K562 (cell line): ENCODE results near the gene KRTAP5-5. TPM values are rescaled to one million over a fixed set of nuclear protein-coding genes. Genes with fewer than 3 reads are reported as not detected.

Experiments
- ATAC-seq: fragments of 200-7000 bp; cut with Tn5 transposase; 3 replicates; pipeline ENCODE4 v1.9.1; 2020; ENCODE audit warnings: moderate library complexity
- BruUV-seq: library from RNA; stranded (reverse); fragments of 400-500 nt; replicated peaks from 2 replicates; lab custom pipeline; 2021; lab: Mats Ljungman, UMichigan
- CTCF ChIA-PET: fragments of 300-600 bp; formaldehyde crosslinking; extraction: SDS; loops from one replicate; lab custom pipeline; 2021; ENCODE audit warnings: low intra/inter-chr PET ratio; lab: Yijun Ruan, JAX
- POLR2A ChIA-PET: fragments of 300-600, 350-650 bp; sonication (Branson Sonifier 250); formaldehyde crosslinking; extraction: SDS; loops from one replicate; lab custom pipeline; 2021; ENCODE audit warnings: antibody characterized with exemption, inconsistent platforms; lab: Yijun Ruan, JAX
- DNase-seq, 4 experiments: peaks; one replicate each; pipeline versions ENCODE4 v3.0.0 to v3.0.0-alpha.2; 2011 to 2018; ENCODE audit warnings: low spot score in 3 of 4, mixed read lengths in 3 of 4; ENCODE audit errors: extremely low read depth in 1 of 4
- FAIRE-seq: peaks from 2 replicates; lab custom pipeline; 2011; peaks lifted over from hg19 to GRCh38; lab: Jason Lieb, UNC
- H2AFZ ChIP-seq: 2 replicates; pipeline ENCODE4 v1.6.0; 2011; ENCODE audit warnings: low read depth, low read length, control low read depth, inconsistent platforms
- H3K27ac ChIP-seq: fragments of 200-600 bp; 3 replicates; pipeline ENCODE4 v1.8.0; 2011; ENCODE audit warnings: low read depth, mild to moderate bottlenecking, control low read depth, inconsistent platforms, low read length, moderate library complexity, mixed read lengths; ENCODE audit errors: extremely low read depth
- H3K27me3 ChIP-seq, 2 experiments: fragments of 300-600 bp in 1 of 2; 2 replicates in 1 of 2; 3 replicates in 1 of 2; pipeline versions ENCODE4 v1.6.0 to v1.8.0; 2011; ENCODE audit warnings: inconsistent platforms in 2 of 2, low read length in 2 of 2, mild to moderate bottlenecking in 1 of 2, mixed read lengths in 1 of 2, moderate library complexity in 1 of 2; ENCODE audit not compliant: control insufficient read depth in 2 of 2, insufficient read depth in 2 of 2
- H3K36me3 ChIP-seq: fragments of 300-600 bp; 3 replicates; pipeline ENCODE4 v1.8.0; 2011; ENCODE audit warnings: mild to moderate bottlenecking, low read length, inconsistent platforms; ENCODE audit not compliant: control insufficient read depth, insufficient read depth
- H3K4me1 ChIP-seq, 2 experiments: fragments of 200-600 bp in 1 of 2; replicated peaks in 1 of 2; 2 replicates in 1 of 2; 3 replicates in 1 of 2; pipeline versions ENCODE4 v1.5.1 to v1.8.0; 2011; ENCODE audit warnings: inconsistent platforms in 2 of 2, low read length in 2 of 2, mild to moderate bottlenecking in 1 of 2, mixed read lengths in 1 of 2, moderate library complexity in 1 of 2; ENCODE audit not compliant: control insufficient read depth in 2 of 2, insufficient read depth in 2 of 2
- H3K4me2 ChIP-seq: 2 replicates; pipeline ENCODE4 v1.6.1; 2011; ENCODE audit warnings: low read length, control low read depth, inconsistent platforms, mixed read lengths; ENCODE audit not compliant: insufficient read depth
- H3K4me3 ChIP-seq: fragments of 200-600 bp; sonication (generic), shearing (Covaris generic); 2 replicates; pipeline ENCODE4 v1.5.1; 2016; ENCODE audit warnings: control low read depth, inconsistent platforms
- H3K79me2 ChIP-seq: fragments of 200-600 bp; 3 replicates; pipeline ENCODE4 v1.8.0; 2011; ENCODE audit warnings: low read length, inconsistent platforms; ENCODE audit not compliant: control insufficient read depth, insufficient read depth
- H3K9ac ChIP-seq, 2 experiments: 2 replicates each; pipeline versions ENCODE4 v1.6.0 to v1.6.1; 2011; ENCODE audit warnings: low read depth in 2 of 2, low read length in 2 of 2, control low read depth in 1 of 2, inconsistent platforms in 1 of 2, mild to moderate bottlenecking in 1 of 2, mixed read lengths in 1 of 2; ENCODE audit not compliant: insufficient read depth in 1 of 2
- H3K9me1 ChIP-seq: one replicate; pipeline ENCODE4 v1.6.0; 2011; ENCODE audit warnings: inconsistent platforms, mild to moderate bottlenecking, low read length, moderate library complexity; ENCODE audit not compliant: control insufficient read depth, insufficient read depth
- H3K9me3 ChIP-seq: replicated peaks from 2 replicates; pipeline ENCODE4 v1.5.1; 2011; ENCODE audit warnings: low read depth, low read length, inconsistent platforms; ENCODE audit not compliant: control insufficient read depth, insufficient read depth
- H4K20me1 ChIP-seq: replicated peaks from 2 replicates; pipeline ENCODE4 v1.6.1; 2011; ENCODE audit warnings: low read length, inconsistent platforms, mixed read lengths; ENCODE audit not compliant: control insufficient read depth, insufficient read depth
- CEBPZ ChIP-seq: fragments of 150-350 bp; IDR thresholded peaks from 2 replicates; pipeline ENCODE4 v1.6.1; 2014; ENCODE audit warnings: low read depth, mild to moderate bottlenecking, low read length, borderline replicate concordance
- CHD1 ChIP-seq: fragments of 200-600 bp; sonication (generic); IDR thresholded peaks from one replicate; pipeline ENCODE4 v1.6.1; 2012; ENCODE audit warnings: mild to moderate bottlenecking, moderate library complexity, low read length, inconsistent platforms
- ELK1 ChIP-seq: sonication (generic); formaldehyde crosslinking; IDR thresholded peaks from 2 replicates; pipeline ENCODE4 v1.8.1; 2022; ENCODE audit warnings: missing genetic modification reagents
- FOXK2 ChIP-seq, 2 experiments: fragments of 450-650 bp; IDR thresholded peaks in 1 of 2; conservative IDR thresholded peaks in 1 of 2; 2 replicates each; pipeline ENCODE4 v1.6.1; 2016; ENCODE audit warnings: low read depth in 2 of 2, mild to moderate bottlenecking in 1 of 2
- HNRNPL ChIP-seq: fragments of 200-400 bp; formaldehyde crosslinking; IDR thresholded peaks from 2 replicates; pipeline ENCODE4 v1.6.1; 2017; ENCODE audit warnings: low read depth, mild to moderate bottlenecking, low read length
- ID3 ChIP-seq, 2 experiments: fragments of 250-450 bp in 1 of 2; fragments of 450-650 bp in 1 of 2; sonication (Bioruptor Pico) in 1 of 2; IDR thresholded peaks; 2 replicates each; pipeline versions ENCODE4 v1.6.1 to v1.8.0; 2016 to 2021; ENCODE audit warnings: mild to moderate bottlenecking in 2 of 2, moderate library complexity in 2 of 2, missing compliant biosample characterization in 1 of 2, missing genetic modification characterization in 1 of 2
- JUNB ChIP-seq: fragments of 450-650 bp; formaldehyde crosslinking; conservative IDR thresholded peaks from 2 replicates; pipeline ENCODE4 v1.4.0; 2020; ENCODE audit warnings: mild to moderate bottlenecking
- SAFB2 ChIP-seq: fragments of 200-400 bp; formaldehyde crosslinking; IDR thresholded peaks from 2 replicates; pipeline ENCODE4 v1.6.1; 2018; ENCODE audit warnings: borderline replicate concordance, low read length, low read depth, moderate library complexity; ENCODE audit not compliant: severe bottlenecking
- SIRT6 ChIP-seq: IDR thresholded peaks from one replicate; pipeline ENCODE4 v1.6.1; 2012; ENCODE audit warnings: low read depth, mild to moderate bottlenecking, control low read depth, inconsistent platforms, low read length, moderate library complexity
- SMAD3 ChIP-seq: fragments of 450-650 bp; formaldehyde crosslinking; conservative IDR thresholded peaks from 2 replicates; pipeline ENCODE4 v1.4.0; 2020; ENCODE audit warnings: mild to moderate bottlenecking
- SRSF9 ChIP-seq: fragments of 200-400 bp; formaldehyde crosslinking; IDR thresholded peaks from 2 replicates; pipeline ENCODE4 v1.6.1; 2017; ENCODE audit warnings: low read depth, low read length, borderline replicate concordance
- TAF15 ChIP-seq: fragments of 200-400 bp; formaldehyde crosslinking; IDR thresholded peaks from 2 replicates; pipeline ENCODE4 v1.6.1; 2017; ENCODE audit warnings: mild to moderate bottlenecking, low read depth, low read length, moderate library complexity
- WGBS: fragments of 100-300 bp; shearing (Covaris generic); methylation state at CpG from one replicate; pipeline ENCODE4 v1.1.6; 2016; ENCODE audit warnings: low coverage, mixed read lengths; ENCODE audit not compliant: insufficient coverage; ENCODE audit errors: missing lambda C conversion rate; 5-methylcytosine and 5-hydroxymethylcytosine counted together
- in situ Hi-C: fragments of 300-500 bp; cut with MboI; formaldehyde crosslinking; loops from 4 replicates; pipeline ENCODE4 v1.15.0; 2018; ENCODE audit warnings: inconsistent platforms, mixed read lengths
- intact Hi-C: fragments of 100-400 bp; cut with micrococcal nuclease; formaldehyde crosslinking; loops from 2 replicates; pipeline ENCODE4 v1.14.2; 2022
- polyA plus RNA-seq, 8 experiments: library from polyadenylated mRNA; depleted of rRNA in 4 of 8; stranded (reverse) in 5 of 8; unstranded in 3 of 8; fragments of >200 nt; fragmentation: Nextera tagmentation in 2 of 8; fragmentation: Illumina TruSeq in 1 of 8; extraction: Ambion mirVana in 2 of 8; extraction: Trizol in 1 of 8; gene quantifications; 2 replicates each; pipeline versions ENCODE4 v1.2.1 to v1.2.3, GENCODE V29; 2011 to 2014; ENCODE audit warnings: inconsistent platforms in 1 of 8, missing spikeins in 1 of 8
- total RNA-seq, 7 experiments: library from RNA; depleted of rRNA in 6 of 7; stranded (reverse); fragments of >200 nt in 6 of 7; fragmentation: Illumina TruSeq in 2 of 7; extraction: Trizol in 2 of 7; gene quantifications; 2 replicates each; pipeline versions ENCODE4 v1.2.1 to v1.2.3, GENCODE V29; 2011 to 2021; ENCODE audit warnings: low replicate concordance in 1 of 7

KRTAP5-5 gene
- total and polyA plus RNA-seq, 9 of the 15 experiments (the other 6 are each of a cell fraction or from before 2014, with no cell fraction given) = not detected

- Histone ChIP-seq H2AFZ (no peak overlapping the region), H3K79me2 (no peaks in the 10 kb centered on the region), H3K27me3 (peaks cover 35 to 43% of the 10 kb centered on the region in 2 experiments), H3K4me1 (no peaks in the 10 kb centered on the region), H3K36me3 (no peaks in the 10 kb centered on the region), H3K9me3 (no peaks in the 10 kb centered on the region), H3K4me3 (no peak overlapping the region), H3K27ac (no peak overlapping the region), H4K20me1 (0 out of 2 replicates have a peak, but pooled peaks cover 9% of the 10 kb centered on the region), H3K4me2 (no peak overlapping the region), H3K9ac (no peak overlapping the region), H3K9me1 (peaks cover 2% of the 10 kb centered on the region)
- ChIA-PET POLR2A (no interaction called here), CTCF (no interaction called here)
- intact Hi-C loops (no loop called here), in situ Hi-C loops (no loop called here)
- WGBS = 1% methylated on average over 11 of the region's 11 CpGs
- ATAC-seq = no peak
- BruUV-seq = no TSS peak
- no peak for FAIRE-seq
- no peak for TF ChIP-seq ID3 (CRISPR knock-in tag; IDR thresholded peaks at IDR 0.05)
- no peak for TF ChIP-seq ID3 (tag; IDR thresholded peaks at IDR 0.05)
- TF ChIP-seq CEBPZ = no peak
- TF ChIP-seq SMAD3 = no peak
- no peak for TF ChIP-seq SRSF9
- TF ChIP-seq ELK1 (CRISPR knock-in tag) = no peak
- TF ChIP-seq HNRNPL = no peak
- no peak for TF ChIP-seq SAFB2
- no peak for TF ChIP-seq TAF15
- no peak for TF ChIP-seq SIRT6
- TF ChIP-seq JUNB (CRISPR knock-in tag) = no peak
- no peak for TF ChIP-seq FOXK2 (conservative IDR thresholded peaks at IDR 0.05 in 1 of 2, IDR thresholded peaks at IDR 0.05 in 1 of 2; ENCODE audit: low read depth in 2 of 2)
- no peak for TF ChIP-seq CHD1
- no peak for DNase-seq
These were observed 44.0 kb downstream of the KRTAP5-5 start for GRCh38 chr11:1673446-1674172.
